GM12864 (cell line): ENCODE measurements around the gene F7.

Source experiments
- DNase-seq: peaks from one replicate; pipeline ENCODE4 v3.0.0-alpha.2; 2011; ENCODE audit warnings: low read depth
- H3K4me3 ChIP-seq: 2 replicates; pipeline ENCODE4 v1.5.1; 2011; ENCODE audit warnings: mild to moderate bottlenecking, low read depth, low read length, control low read depth
- CTCF ChIP-seq: IDR thresholded peaks from 2 replicates; pipeline ENCODE4 v1.5.1; 2011; ENCODE audit warnings: low read depth, mild to moderate bottlenecking, moderate library complexity, low read length, control low read depth, inconsistent platforms; ENCODE audit errors: missing control alignments

Gene F7

GRCh38 chr13:113117335-113117872 is 11.8 kb downstream of the F7 start:
- no peak for TF ChIP-seq CTCF

GRCh38 chr13:113117911-113118260 is 12.3 kb downstream of the F7 start:
- TF ChIP-seq CTCF = no peak
- no peak for DNase-seq
- no peak overlapping the region for H3K4me3 ChIP-seq

More at GRCh38 chr13:113117335-113117872, 11.8 kb downstream of the F7 start:
- no peak overlapping the region for H3K4me3 ChIP-seq
- no peak for DNase-seq

GRCh38 chr13:113118261-113119021 is 12.8 kb downstream of the F7 start:
- TF ChIP-seq CTCF = no peak
- DNase-seq = no peak
- H3K4me3 ChIP-seq = no peak overlapping the region

GRCh38 chr13:113119166-113119821 is 13.7 kb downstream of the F7 start:
- DNase-seq = no peak
- no peak for TF ChIP-seq CTCF
- no peak overlapping the region for H3K4me3 ChIP-seq

- no peak overlapping the region for H3K4me3 ChIP-seq
- no peak for DNase-seq
- TF ChIP-seq CTCF = no peak
These were observed 14.2 kb downstream of the F7 start for GRCh38 chr13:113119822-113120189.

GRCh38 chr13:113120300-113121182 is 14.9 kb downstream of the F7 start:
- H3K4me3 ChIP-seq = no peak overlapping the region
- no peak for TF ChIP-seq CTCF
- no peak for DNase-seq
